GM10248 (cell line): ENCODE measurements around the gene IRGC.

Source experiments
- CTCF ChIA-PET: fragments of 300-600 bp; sonication (Branson Sonifier 250); formaldehyde crosslinking; extraction: SDS; loops from one replicate; lab custom pipeline; 2021; ENCODE audit warnings: antibody characterized with exemption; lab: Yijun Ruan, JAX
- POLR2A ChIA-PET: fragments of 350-650 bp; sonication (Branson Sonifier 250); formaldehyde crosslinking; extraction: SDS; loops from one replicate; lab custom pipeline; 2020; ENCODE audit warnings: antibody characterized with exemption; lab: Yijun Ruan, JAX
- DNase-seq: peaks from one replicate; pipeline ENCODE4 v3.0.0; 2012; ENCODE audit errors: extremely low spot score
- TF ChIP-seq, protein P1 (sequence below): IDR thresholded peaks from 2 replicates; pipeline ENCODE4 v1.5.1; 2012; ENCODE audit warnings: mild to moderate bottlenecking, low read depth; ENCODE audit errors: extremely low read depth, missing control alignments, control extremely low read depth

Gene IRGC

DNA sequence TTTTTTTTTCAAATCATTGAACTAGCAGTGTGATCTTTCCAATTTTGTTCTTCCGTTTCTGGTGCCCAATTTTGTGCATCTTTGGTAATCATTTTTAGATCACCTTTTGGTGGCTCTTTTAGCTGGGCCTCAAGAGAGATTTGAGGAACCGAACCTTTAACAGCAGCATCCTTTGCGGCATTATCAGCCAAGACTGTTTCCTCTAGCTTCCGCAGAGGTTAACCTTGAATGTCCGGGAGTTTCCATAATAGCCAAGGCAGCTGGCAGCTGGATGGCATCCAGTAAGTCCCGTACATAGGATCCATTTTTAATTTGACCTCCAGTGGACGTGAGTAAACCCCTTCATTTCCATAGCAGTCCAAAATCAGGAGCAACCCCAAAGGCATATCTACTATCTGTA, 9.6 kb downstream of the IRGC start:
- TF ChIP-seq, protein P1, sequence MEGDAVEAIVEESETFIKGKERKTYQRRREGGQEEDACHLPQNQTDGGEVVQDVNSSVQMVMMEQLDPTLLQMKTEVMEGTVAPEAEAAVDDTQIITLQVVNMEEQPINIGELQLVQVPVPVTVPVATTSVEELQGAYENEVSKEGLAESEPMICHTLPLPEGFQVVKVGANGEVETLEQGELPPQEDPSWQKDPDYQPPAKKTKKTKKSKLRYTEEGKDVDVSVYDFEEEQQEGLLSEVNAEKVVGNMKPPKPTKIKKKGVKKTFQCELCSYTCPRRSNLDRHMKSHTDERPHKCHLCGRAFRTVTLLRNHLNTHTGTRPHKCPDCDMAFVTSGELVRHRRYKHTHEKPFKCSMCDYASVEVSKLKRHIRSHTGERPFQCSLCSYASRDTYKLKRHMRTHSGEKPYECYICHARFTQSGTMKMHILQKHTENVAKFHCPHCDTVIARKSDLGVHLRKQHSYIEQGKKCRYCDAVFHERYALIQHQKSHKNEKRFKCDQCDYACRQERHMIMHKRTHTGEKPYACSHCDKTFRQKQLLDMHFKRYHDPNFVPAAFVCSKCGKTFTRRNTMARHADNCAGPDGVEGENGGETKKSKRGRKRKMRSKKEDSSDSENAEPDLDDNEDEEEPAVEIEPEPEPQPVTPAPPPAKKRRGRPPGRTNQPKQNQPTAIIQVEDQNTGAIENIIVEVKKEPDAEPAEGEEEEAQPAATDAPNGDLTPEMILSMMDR: no peak
- DNase-seq: peak; percentile 56
- ChIA-PET CTCF (interaction anchor here (0.7 to 1.8 kb wide), 7 partner anchors 11 to 277 kb away, joined by 3 to 6 read pairs (median 3); no protein-coding TSS in a partner anchor), POLR2A (no interaction called here)

DNA sequence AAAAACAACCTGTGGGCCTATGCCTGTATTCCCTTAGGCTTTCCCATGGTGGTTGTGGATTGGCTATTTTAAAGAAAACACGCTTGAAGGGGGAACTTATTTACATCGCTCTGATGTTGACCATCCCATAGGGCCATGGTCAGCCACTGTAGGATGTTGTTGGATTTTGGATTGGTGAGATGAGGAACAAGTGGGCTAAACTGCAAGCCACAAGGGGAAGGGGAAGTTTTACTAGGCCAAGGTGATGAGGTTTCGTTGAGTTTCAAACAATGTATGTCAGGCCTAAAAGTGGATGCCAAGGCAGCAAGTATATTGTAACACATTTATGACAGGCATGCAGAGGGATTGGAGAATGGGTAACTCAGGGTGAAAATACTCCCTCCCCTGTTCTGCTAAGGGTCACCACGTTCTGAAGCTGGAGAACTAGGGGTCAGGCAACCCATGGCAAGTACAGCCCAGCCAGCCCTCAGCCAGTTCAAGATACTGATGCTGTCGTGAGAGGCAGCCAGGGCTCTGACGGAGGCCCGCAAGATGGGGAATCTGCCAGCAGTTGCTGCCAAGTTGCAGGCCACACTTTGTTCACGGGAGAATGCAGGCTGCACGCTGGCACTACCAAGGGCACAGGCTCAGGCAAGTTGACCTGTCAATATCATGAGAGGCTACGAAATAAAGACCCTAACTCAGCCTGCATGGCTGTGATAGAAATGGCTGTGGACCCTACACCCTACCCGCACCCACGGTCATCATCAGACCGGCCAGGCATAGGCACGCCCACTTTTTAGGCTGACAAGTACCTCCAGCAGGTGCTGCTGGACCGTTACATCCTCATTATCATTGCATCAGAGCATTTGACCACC, 11.1 kb downstream of the IRGC start:
- DNase-seq: no peak
- POLR2A ChIA-PET: interaction anchor here (0.6 kb wide), 2 partner anchors 95 to 119 kb away, joined by 5 to 6 read pairs; no protein-coding TSS in a partner anchor
- TF ChIP-seq, protein P1: no peak
- CTCF ChIA-PET: interaction anchor here (1.1 kb wide), 1 partner anchor 58 kb away, joined by 3 read pairs; no protein-coding TSS in a partner anchor

GRCh38 chr19:43727593-43727853, 11.6 kb downstream of the IRGC start:
- no peak for DNase-seq
- TF ChIP-seq, protein P1: no peak
- CTCF ChIA-PET: no interaction called here
- POLR2A ChIA-PET: no interaction called here

DNA sequence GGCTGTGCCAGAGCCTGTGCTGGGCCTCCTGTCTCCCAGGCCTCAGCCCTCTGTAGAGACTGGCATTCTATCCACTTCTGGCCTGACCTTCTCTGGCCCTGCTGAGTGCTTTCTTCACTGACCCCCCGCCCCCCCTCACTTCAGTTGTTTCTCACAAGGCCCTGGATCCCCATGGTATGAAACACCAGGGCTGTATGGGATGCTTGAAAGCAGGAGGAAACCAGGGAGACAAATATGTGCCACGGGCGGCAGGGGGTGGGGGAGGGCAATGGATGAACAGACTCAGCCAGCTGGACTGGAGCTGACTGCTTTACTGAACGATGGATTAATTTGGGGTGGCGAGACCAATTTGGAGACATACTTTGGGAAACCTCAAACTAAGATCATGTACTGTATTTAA, 14.0 kb downstream of the IRGC start:
- POLR2A ChIA-PET: no interaction called here
- CTCF ChIA-PET: interaction anchor here (1.1 to 1.3 kb wide), 2 partner anchors 8 to 15 kb away, joined by 3 to 4 read pairs; no protein-coding TSS in a partner anchor
- DNase-seq: no peak
- TF ChIP-seq, protein P1: no peak

DNA sequence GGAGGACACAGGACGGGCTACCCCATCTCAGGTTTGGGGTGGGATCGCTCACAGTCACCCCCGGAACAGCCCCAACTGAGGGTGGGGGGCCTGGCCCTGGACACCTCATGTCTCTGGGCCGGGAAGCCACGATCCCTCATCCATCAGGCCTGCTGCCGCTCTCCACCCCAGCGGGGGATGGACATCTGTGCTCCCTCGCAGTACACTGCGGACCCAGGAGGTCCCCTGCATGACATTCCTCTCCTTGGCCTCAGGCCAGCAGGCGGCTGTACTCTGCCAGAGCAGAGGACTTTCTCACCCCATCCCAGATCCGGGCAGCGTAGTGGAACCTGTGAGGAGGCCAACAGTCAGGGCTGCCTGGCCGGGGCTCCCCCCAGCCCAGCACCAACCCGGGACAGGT, 15.5 kb downstream of the IRGC start:
- ChIA-PET POLR2A (no interaction called here), CTCF (no interaction called here)
- TF ChIP-seq, protein P1: no peak
- DNase-seq: no peak

- no peak for DNase-seq
- ChIA-PET CTCF (interaction anchor here (1.2 to 2.0 kb wide), 3 partner anchors 13 to 78 kb away, joined by 4 to 6 read pairs (median 5); no protein-coding TSS in a partner anchor), POLR2A (no interaction called here)
- TF ChIP-seq, protein P1: no peak
These were observed 16.0 kb downstream of the IRGC start for GRCh38 chr19:43731846-43732245.
